GM18909 (cell line): ENCODE measurements around the gene ICAM4.
"Not testable (repeated sequence)": the region's sequence is repeated elsewhere in the genome, so short reads cannot be mapped to it uniquely, and the experiment has no call there.

ENCODE experiments used
- ATAC-seq: cut with Tn5 transposase; IDR thresholded peaks from one replicate; pipeline ENCODE4 v1.9.1; 2021; ENCODE audit warnings: mild to moderate bottlenecking; ENCODE audit not compliant: unreplicated experiment, poor library complexity

ICAM4 gene

DNA sequence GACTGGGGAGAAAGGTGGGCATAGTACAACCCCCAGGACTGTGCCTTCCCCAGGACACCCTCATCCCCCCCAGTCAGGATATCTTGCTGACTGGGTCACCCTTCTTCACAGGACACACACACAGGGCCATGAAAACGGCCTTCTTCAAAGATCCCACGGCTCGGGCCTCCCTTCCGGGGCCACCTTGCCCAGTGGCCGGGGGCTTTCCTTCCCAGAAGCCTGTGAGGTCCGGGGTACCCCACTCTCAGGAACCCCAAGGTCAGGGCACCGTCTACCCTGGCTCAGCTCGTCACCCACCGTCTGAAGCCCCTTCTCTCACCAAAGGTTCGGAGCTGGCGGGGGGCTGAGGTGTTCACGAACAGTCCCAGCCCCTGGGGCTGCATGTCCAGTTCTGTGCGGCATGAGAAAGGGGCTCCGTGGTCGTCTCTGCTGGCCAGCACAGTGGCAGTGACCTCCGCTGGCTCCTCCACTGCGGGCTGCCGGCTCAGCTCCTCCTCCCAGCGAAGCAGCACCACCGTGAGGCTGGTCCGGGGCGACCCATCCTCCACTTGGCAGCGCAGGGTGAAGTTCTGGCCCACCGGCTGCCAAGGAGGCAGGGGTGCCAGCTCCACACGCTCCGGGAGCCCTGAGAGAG lies 48.7 kb downstream of the ICAM4 start:
- no peak for ATAC-seq

DNA sequence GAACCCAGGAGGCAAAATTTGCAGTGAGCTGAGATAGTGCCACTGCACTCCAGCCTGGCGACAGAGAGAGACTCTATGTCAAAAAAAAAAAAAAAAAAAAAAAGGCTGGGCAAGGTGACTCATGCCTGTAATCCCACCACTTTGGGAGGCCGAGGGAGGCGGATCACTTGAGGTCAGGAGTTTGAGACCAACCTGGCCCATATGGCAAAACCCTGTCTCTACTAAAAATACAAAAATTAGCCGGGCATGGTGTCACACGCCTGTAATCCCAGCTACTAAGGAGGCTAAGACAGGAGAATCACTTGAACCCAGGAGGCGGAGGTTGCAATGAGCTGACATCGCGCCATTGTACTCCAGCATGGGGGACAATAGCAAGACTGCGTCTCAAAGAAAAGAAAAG lies 50.0 kb downstream of the ICAM4 start:
- ATAC-seq = not testable (repeated sequence)
